ENCODE measurements around the gene ZNF587B.

DNA sequence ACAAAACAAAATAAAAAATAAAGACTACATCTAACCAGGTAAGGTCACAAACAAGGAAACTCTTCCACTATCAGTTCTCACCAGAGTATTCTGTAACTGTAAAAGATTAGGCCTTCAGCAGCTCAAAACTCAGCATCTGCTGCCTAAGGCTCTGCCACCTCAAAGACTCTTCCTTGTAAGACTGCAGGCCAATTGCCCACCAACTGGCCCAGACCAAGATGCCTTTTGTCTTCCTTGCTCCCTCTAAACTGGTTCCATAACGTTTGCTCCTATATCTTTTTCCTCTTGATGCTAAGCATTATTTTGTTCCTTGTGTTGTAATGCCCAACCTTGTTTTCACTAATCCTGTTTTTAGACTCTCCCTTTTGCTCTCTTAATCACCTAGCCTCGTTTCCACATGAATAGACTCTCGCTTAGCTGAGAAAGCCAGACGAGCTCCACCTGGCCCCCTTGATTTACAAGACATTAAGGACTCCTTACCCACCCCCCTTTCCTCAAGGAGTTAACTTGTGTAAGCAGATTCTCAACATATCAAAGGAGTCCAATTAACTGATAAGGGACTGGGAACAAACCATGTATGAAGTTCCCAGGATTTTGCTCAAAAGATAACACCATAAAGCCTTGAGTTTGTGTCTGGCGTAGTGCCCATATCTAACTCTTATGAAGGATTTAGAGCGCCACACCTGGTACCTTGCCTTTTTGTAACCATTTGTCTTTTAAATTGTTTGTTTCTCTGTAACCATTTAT lies 57.3 kb downstream of the ZNF587B start:
- TF ChIP-seq, protein P1, sequence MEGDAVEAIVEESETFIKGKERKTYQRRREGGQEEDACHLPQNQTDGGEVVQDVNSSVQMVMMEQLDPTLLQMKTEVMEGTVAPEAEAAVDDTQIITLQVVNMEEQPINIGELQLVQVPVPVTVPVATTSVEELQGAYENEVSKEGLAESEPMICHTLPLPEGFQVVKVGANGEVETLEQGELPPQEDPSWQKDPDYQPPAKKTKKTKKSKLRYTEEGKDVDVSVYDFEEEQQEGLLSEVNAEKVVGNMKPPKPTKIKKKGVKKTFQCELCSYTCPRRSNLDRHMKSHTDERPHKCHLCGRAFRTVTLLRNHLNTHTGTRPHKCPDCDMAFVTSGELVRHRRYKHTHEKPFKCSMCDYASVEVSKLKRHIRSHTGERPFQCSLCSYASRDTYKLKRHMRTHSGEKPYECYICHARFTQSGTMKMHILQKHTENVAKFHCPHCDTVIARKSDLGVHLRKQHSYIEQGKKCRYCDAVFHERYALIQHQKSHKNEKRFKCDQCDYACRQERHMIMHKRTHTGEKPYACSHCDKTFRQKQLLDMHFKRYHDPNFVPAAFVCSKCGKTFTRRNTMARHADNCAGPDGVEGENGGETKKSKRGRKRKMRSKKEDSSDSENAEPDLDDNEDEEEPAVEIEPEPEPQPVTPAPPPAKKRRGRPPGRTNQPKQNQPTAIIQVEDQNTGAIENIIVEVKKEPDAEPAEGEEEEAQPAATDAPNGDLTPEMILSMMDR (IDR thresholded peaks at IDR 0.05; ENCODE audit: low read length) = no peak
- no peak for TF ChIP-seq EZH2 (IDR thresholded peaks at IDR 0.05; ENCODE audit: borderline replicate concordance, low read length)
